HG02623 (cell line): ENCODE results near the gene BPIFB2.

ENCODE experiments used
- ATAC-seq: cut with Tn5 transposase; IDR thresholded peaks from one replicate; pipeline ENCODE4 v1.9.1; 2021; ENCODE audit warnings: moderate library complexity; ENCODE audit not compliant: unreplicated experiment

BPIFB2 gene

DNA sequence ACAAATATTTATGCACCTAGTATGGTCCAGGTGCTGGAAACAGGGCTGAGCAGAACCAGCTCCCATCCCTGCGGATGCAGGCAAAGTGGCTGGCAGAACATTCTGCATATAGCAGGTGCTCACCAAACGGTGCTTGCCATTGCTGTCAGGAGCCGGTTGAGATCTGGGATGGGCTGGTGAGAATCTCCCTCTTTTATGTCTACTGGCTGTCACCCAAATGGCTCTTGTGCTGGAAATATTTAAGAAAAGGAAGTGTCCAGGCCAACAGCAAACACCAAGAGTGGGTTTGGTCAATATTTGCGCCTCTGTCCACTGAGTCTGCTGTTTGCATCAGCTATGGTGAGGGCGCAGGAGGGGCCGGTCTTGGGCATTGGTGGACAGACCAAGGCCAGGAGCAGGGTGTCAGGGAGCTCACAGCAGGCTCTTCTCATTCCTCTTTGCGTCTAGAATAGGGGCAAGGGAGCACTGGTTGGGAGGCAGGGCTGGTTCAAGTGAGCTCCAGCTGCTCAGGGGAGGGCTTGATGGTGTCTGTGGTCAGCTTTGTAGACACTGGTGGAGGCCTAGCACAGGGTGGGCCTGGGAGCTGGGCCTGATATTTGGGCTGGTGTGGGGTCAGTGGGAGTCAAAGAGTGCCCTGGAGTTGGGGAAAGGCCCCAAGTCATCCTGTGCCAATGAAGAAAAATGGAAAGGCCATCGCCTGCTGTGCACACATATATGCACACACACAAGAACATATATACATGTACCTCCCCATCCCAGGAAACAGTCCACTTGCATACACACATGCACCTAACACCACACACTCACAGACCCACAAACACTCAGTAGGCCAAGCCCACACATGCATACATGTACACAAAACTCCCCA is 1.4 kb upstream of the BPIFB2 start:
- ATAC-seq: no peak

DNA sequence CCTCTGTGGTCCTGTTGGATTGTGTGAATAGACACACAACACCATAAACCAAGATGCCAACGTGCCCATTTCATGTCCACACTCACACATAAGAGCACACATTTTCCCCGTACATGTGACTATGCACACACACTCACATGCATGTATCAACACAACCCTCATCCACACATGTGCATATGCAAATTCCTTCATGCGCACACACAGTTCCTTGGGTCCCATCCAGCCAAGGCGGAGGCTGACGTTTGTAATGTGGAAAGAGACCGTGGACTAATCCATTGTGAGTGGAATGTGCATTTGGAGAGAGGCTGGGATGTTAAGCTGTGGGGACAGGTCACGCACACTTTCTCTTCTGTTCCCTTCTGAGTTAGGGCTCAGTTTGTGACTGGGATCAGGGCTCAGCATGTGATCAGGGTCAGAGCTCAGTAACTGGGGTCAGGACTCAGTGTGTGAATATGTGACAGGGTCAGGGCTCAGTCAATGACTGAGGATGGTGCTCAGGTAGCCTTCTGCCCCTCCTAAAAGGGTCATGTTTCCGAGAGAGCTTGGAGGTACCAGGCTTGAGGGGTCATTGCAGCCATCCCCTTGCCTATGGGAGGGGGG is 628 bp upstream of the BPIFB2 start:
- no peak for ATAC-seq

DNA sequence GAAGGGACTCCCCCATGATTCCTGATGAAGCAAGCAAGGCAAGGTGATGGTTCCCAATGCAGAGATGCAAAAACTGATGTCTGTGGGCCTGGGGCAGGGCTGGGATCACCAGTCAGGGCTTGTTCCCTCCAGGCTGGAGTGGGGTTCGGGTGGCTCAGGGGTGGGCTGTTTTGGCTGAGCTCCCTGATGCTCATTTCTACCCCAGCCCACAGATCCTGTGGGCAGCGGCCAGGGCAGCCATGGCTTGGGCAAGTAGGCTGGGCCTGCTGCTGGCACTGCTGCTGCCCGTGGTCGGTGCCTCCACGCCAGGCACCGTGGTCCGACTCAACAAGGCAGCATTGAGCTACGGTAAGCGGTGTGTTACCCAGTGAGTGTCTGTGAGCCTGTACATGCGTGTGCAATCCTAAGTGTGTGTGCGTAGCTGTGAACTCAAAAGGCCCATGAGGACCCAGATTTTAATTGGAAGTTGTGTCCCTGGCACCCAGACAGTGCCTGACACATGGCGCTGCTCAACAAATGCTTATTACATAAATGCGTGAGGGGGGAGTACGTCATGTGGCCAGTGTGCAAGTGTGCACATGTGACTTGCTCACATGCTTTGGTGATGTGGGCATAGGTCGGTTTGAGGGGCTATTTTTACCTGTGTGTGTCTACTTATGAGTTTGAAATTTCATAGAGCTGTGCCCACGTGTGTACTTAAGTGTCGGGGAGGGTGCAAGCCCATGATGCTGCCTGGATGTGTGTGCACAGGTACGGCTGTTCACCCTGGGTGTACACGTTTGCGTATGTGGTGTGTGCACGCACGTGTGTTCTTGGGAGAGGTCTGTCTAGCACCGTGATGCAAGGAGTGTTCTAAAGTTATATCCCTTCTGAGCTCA is 1.1 kb downstream of the BPIFB2 start:
- ATAC-seq: no peak

- no peak for ATAC-seq
Observed at GRCh38 chr20:33009214-33010132, 2.0 kb downstream of the BPIFB2 start.

- no peak for ATAC-seq
Observed at GRCh38 chr20:33010133-33010504, 2.6 kb downstream of the BPIFB2 start.

GRCh38 chr20:33010674-33011449 is 3.4 kb downstream of the BPIFB2 start:
- no peak for ATAC-seq

- no peak for ATAC-seq
Observed at GRCh38 chr20:33012327-33013189, 5.1 kb downstream of the BPIFB2 start.

DNA sequence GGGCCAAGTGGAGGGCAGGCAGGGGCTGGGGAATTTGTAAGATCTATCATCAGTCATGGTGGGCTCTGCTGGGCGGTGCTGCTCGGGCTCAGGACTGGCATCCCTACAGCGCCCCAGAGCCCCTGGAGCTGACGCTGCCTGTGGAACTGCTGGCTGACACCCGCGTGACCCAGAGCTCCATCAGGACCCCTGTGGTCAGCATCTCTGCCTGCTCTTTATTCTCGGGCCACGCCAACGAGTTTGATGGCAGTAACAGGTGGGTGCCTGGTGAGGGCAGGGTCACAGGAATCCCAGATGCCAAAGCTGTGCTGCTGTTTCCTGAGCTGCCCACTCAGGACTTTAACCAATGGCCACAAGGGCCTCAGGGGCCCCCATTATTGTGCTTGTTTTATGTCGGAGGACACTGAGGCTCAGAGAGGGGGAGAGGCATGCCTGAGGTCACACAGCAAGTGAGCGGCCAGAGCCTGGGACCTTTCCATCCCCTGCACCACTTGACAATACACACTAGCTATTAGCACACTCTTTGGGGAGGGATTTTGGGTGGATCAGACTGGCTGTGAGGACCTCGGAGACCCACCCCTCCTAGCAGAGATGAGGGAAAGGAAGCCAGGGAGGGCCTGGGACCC is 6.3 kb downstream of the BPIFB2 start:
- ATAC-seq: no peak

DNA sequence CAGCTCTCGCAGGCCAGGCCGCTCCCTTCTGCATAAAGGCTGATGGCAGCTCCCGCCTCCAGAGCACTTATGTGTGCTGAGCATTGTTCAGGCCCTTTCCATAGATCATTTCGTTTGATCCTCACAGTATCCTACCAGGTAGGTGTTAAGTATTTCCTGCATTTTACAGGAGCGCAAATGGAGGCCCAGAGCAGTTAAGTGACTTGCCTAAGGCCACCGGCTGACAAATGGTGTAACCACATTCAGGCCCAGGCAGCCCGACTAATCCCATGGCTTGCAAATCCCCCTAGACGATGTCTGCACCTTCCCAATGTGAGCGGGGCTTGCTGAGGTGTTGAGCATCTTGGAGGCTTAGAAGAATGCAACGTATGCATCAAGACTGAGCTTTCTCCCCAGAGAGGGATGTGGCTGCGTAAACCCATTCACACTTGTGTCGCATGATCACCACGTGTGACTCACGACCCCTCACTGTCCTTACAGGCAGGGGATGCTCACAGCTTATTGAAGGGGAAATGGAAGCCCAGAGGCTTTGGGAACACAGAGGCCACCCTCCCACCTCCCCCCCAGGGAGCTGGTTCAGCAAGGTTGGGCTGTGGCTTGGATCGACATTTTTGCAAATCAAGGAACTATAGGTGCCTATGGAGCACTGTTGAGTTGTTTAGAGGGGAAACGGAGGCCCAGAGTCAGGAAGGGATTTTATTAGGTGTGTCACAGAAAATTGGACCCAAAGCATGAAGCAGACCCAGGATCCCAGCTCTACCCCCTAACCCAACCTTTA is 7.0 kb downstream of the BPIFB2 start:
- ATAC-seq: no peak

GRCh38 chr20:33015114-33015484 is 7.6 kb downstream of the BPIFB2 start:
- ATAC-seq: no peak

DNA sequence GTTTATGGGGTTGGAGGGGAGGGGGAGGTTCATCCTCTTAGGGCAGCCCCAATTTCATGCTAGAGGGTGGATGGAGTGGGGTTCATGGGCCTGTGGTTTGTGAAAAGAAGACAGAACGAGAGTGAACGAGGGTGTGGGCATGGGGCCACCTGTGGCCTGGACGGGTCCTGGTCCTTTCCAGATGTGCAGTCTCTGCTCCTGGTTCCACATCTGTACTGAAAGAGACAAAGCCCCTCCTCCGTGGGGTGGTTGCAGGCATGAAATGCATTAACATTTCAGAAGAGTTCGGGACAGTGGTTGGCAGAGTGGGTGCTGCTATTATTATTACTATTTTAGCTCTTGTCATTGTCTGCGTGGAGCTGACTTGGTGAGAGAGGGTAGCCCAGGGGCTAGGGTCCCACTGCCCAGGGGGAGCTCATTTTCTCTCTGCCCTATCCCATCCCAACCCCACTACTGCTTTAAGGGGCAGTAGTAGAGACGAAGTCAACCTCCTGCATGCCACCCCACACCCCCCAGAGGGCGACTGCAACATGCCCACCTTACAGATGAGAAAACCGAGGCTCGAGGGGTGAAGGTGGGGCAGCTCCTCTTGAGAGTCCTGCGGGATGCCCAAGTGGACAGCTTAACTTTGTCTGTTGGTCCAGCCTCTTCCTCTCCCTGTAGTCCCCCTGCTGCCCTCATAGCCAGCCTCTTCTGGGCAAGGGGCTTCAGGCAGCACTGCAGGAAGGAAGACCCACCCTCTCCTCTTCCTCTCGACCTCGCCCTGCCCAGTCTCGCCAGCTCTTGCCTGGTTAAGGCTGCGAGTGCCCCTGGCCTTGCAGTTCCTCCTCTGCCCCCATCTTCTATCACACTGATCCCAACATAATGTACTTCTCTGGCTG is 8.4 kb downstream of the BPIFB2 start:
- ATAC-seq: no peak

DNA sequence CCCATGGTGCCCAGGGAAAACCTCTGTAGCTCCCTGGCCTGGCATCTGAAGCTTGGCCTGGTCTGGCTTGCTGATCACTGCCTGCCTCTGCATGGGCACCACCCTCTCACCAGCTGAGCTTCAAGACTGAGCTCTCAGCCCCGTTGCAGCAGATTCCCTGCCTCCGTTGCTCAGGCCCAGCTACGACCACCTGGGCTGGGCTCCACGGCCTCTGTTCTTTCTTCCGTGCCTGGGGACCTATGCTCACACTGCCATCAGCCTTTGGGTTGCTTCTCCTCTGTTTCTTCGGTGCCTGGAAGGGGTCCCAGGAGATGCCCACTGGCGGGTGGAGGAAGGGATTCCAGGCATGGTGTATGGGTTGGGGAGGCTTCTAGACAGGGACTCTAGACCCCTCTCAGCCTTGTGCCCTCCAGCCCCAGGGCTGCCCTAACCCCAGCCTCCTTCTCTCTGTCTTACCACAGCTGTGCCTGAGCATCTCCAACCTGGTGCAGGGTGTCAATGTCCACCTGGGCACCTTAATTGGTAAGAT is 9.1 kb downstream of the BPIFB2 start:
- no peak for ATAC-seq

DNA sequence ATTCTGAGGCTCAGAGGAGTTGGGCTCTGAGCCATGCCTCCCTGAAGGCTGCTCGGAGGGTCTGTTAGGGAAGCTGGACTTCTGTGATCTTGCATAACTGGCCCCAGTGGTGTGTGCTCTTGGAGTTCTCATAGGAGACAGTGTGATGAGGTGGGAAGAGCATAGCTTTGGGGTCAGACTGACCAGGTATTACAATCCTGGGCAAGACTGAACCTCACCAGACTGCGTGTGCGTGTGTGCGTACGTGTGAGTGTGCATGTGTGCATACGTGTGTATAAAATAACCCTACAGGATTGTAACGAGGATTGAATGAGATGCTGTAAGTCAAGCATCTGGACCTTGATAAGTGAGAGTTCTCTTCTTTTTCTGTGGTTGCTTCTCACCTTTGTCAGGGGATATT is 10.0 kb downstream of the BPIFB2 start:
- no peak for ATAC-seq

GRCh38 chr20:33018169-33018931 is 10.8 kb downstream of the BPIFB2 start:
- ATAC-seq: no peak

DNA sequence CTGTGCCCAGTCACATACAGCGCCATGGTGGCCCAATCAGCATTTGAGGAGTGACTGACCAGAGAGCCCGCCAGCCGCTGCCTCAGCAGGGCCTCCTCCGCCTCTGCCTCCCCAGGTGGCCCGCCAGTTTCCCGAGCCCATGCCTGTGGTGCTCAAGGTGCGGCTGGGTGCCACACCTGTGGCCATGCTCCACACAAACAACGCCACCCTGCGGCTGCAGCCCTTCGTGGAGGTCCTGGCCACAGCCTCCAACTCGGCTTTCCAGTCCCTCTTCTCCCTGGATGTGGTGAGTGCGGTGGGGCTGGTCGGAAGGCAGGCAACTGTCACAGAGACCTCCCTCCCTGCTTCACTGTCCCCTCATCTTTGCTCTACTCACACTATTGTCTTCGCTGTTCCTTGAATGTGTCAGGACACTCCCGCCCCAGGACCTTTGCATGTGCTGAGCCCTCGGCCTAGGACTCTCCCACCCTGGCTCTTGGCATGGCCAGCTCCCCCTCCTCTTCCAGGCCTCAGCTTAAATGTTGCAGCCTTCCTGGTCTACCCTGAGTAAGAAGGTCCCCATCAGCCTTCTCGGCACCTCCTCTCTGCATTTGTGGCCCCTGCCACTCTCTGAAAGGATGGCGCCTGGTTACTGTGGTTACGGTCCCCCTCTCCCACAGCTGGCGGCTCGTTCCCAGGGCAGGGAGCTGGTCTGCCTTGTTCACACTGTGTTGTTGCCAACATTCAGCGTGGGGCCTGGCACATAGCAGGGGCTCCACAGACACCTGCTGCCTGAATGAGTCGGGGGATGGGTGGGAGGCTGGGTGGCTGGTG is 12.2 kb downstream of the BPIFB2 start:
- no peak for ATAC-seq
